Eye (tissue), 1 donor: ENCODE measurements around the gene ADAR.

ENCODE experiments used
- DNase-seq: peaks from one replicate; pipeline ENCODE4 v3.0.0-alpha.2; 2015

The ADAR gene

GRCh38 chr1:154553056-154554030 lies 54.6 kb downstream of the ADAR start:
- DNase-seq = no peak

GRCh38 chr1:154552036-154552435 lies 56.0 kb downstream of the ADAR start:
- DNase-seq = no peak

GRCh38 chr1:154551474-154551873 lies 56.5 kb downstream of the ADAR start:
- no peak for DNase-seq

GRCh38 chr1:154550657-154551056 lies 57.3 kb downstream of the ADAR start:
- DNase-seq = no peak

GRCh38 chr1:154550070-154550469 lies 57.9 kb downstream of the ADAR start:
- DNase-seq = no peak

GRCh38 chr1:154549202-154549770 lies 58.7 kb downstream of the ADAR start:
- no peak for DNase-seq

GRCh38 chr1:154548028-154548427 lies 60.0 kb downstream of the ADAR start:
- DNase-seq = no peak

- no peak for DNase-seq
Observed at GRCh38 chr1:154547105-154547732, 60.8 kb downstream of the ADAR start.

- peak; percentile 61 for DNase-seq
Observed at GRCh38 chr1:154546264-154547063, 61.5 kb downstream of the ADAR start.

GRCh38 chr1:154541231-154541630 lies 66.8 kb downstream of the ADAR start:
- no peak for DNase-seq

- no peak for DNase-seq
Observed at GRCh38 chr1:154539486-154540483, 68.2 kb downstream of the ADAR start.

GRCh38 chr1:154536570-154536969 lies 71.4 kb downstream of the ADAR start:
- no peak for DNase-seq

GRCh38 chr1:154533952-154534844 lies 73.8 kb downstream of the ADAR start:
- DNase-seq = peak; percentile 33
